Astrocyte (in vitro differentiated cells and primary cell): ENCODE results near the gene ADARB2.

Source experiments
- EZH2 ChIP-seq: IDR thresholded peaks from 2 replicates; pipeline ENCODE4 v1.6.1; 2012; ENCODE audit warnings: mild to moderate bottlenecking, low read length, inconsistent platforms; ENCODE audit not compliant: insufficient read depth
- TF ChIP-seq, protein P1 (sequence below): IDR thresholded peaks from 2 replicates; pipeline ENCODE4 v1.5.1; 2011; ENCODE audit warnings: low read depth, mild to moderate bottlenecking, inconsistent platforms, low read length, moderate library complexity; ENCODE audit not compliant: insufficient read depth

DNA sequence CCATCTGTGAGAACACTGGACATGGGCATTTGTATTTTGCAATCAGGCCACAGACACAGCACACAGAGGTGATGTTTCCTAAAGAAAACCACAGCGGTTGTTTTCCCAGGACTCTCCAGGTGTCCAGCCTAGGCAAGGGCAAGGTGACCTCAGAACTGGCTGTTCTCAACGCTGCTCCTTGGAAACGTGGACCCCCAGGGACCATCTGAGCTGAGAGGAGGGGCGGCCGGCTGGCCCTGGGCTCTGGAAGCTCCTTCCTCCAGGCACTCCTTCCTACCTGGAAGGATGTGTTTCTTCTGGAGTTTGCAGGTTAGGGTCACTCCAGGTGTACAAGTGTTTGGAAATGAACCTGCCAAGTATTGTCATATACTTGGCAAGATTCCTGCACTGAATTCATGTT, 103.1 kb downstream of the ADARB2 start:
- TF ChIP-seq EZH2: no peak
- TF ChIP-seq, protein P1, sequence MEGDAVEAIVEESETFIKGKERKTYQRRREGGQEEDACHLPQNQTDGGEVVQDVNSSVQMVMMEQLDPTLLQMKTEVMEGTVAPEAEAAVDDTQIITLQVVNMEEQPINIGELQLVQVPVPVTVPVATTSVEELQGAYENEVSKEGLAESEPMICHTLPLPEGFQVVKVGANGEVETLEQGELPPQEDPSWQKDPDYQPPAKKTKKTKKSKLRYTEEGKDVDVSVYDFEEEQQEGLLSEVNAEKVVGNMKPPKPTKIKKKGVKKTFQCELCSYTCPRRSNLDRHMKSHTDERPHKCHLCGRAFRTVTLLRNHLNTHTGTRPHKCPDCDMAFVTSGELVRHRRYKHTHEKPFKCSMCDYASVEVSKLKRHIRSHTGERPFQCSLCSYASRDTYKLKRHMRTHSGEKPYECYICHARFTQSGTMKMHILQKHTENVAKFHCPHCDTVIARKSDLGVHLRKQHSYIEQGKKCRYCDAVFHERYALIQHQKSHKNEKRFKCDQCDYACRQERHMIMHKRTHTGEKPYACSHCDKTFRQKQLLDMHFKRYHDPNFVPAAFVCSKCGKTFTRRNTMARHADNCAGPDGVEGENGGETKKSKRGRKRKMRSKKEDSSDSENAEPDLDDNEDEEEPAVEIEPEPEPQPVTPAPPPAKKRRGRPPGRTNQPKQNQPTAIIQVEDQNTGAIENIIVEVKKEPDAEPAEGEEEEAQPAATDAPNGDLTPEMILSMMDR: no peak
